Right ventricle myocardium inferior (tissue), 1 donor: ENCODE data around the gene CPLX3. TPM values are rescaled to one million over a fixed set of nuclear protein-coding genes. Genes with fewer than 3 reads are reported as not detected.
"Not testable (repeated sequence)": the region's sequence is repeated elsewhere in the genome, so short reads cannot be mapped to it uniquely, and the experiment has no call there.

Experiments
- ATAC-seq: fragments of 200-7000 bp; cut with Tn5 transposase; one replicate; pipeline ENCODE4 v1.9.1; 2020; ENCODE audit warnings: mild to moderate bottlenecking, moderate library complexity
- DNase-seq: peaks from one replicate; pipeline ENCODE4 v3.0.0; 2021; ENCODE audit errors: missing footprints
- intact Hi-C: fragments of 100-400 bp; cut with DNase I; formaldehyde crosslinking; loops from one replicate; pipeline ENCODE4 v1.11.0; 2022
- long read RNA-seq: library from polyadenylated mRNA; unstranded; transcript quantifications from one replicate; pipeline ENCODE4 v2.0.0, GENCODE V29; 2021
- total RNA-seq: library from RNA; stranded (reverse); fragmentation: NEBNext Ultra II Directional; extraction: Animal tissue kit (Norgen Biotek cat#: 25700); gene quantifications from one replicate; pipeline ENCODE4 v1.2.1, GENCODE V29; 2021
- donor health status: DM: no; HTN: yes; CAD: no; lungs with severe emphysema.

The CPLX3 gene, protein sequence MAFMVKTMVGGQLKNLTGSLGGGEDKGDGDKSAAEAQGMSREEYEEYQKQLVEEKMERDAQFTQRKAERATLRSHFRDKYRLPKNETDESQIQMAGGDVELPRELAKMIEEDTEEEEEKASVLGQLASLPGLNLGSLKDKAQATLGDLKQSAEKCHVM
- total RNA-seq, result 2.8 TPM
- long read RNA-seq, partial matches to known transcripts, result 1 of 1 reads
- long read RNA-seq, other reads (novel, unspliced or antisense), result 0 of 1 reads

DNA sequence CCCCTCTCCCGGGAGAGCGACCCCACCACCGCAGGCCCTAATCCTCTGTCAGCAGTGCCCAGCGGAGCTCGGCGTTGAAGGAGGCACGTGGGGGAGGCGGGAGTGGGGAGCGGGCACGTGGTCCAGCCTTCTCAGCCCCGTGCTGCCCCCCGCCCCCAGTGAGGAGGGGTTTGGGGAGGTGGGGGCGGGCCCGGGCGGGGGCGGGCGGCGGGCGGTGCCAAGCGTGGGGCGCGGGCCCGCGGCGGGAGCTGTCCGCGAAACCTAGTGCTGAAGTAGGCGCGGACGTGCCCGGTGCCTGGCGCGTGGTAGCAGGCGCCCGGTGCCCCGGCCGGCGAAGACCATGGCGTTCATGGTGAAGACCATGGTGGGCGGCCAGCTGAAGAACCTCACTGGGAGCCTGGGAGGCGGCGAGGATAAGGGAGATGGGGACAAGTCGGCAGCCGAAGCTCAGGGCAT, at the start of gene CPLX3:
CPLX3 (plus strand) TSS at position 264 of the 456 bp plus-strand sequence; CDS start at position 341, 77 bp downstream.
- ATAC-seq (peak; percentile 5), DNase-seq (no peak)
- intact Hi-C loops, result no loop called here

DNA sequence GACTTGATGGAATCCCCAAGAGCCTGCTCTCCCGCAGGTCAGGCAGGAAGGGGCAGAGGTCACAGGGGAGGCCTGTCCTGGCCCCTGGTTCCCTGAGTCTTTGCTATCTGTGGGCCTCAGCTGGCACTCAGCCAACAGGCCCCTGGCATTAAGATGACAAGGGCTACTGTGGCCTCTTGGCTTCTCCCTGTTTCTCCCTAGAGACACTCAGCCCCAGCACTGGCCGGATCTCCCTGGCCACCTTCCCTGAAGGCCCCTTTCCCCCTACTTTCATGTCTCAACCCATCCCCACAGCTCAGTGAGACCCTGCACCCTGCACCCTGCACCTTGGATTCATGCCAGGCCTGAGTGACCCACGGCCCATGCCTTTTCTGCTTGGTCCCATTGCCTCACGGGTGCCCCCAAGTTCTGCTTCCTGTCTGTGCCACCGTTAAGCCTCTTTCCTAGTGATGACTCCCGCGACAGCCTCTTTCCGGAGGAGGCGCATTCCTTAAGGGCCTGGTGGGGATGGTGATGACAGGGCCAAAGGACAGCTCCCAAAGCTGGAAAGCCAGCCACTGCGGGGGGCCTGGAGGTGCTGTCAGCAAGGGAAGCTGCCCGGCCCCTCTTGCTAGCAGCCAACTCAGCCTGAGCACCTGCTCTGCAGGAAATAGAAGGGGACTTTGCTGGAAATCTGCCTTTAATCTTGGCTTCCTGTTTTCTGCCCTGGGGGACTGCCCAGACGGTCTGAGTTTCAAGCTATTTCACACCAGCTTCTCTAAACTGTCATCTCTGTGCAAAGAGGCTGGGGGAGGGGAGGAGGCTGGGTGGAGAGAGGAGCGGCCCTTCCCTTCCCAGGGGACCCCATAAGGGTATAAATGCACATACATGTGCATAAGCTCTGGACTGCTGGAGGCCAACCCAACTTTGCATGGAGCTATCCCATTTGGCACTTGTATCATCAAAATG, 49.3 kb upstream of the CPLX3 start:
- peak; percentile 66 for DNase-seq
- intact Hi-C loops, result no loop called here
- no peak for ATAC-seq

DNA sequence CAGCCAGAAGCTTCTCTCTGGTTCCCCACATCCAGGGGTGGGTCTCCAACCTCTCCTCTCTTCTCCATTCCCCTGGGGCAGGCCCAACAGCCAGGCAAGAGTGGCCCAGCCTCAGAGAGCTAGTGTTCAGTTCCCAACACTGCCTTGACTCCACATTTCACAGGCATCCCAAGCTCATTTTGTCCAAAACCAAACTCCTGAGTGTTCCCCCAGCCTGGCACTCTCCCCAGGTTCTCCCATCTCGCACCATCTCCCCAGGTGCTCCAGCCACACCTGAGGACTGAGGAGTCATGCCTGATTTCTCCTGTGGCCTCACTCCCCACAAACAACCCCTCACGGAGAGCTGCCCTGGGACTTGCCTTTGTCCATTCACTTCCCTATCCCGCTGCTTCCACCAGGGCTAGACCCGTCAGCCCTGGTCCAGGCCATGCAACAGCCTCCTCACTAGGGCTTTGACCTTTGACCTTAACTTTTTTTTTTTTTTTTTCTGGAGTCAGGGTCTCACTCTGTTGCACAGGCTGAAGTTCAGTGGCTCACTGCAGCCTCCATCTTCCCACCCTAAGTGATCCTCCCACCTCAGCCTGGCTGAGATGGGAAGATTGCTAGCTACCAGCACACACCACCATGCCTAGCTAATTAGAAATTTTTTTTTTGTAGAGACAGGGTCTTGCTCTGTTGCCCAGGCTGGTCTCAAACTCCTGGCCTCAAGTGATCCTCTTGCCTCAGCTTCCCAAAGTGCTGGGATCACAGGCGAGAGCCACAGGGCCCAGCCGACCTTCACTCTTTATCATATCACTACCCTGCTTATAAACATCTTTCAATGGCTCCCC, 48.4 kb upstream of the CPLX3 start:
- no peak for ATAC-seq
- peak; percentile 72 for DNase-seq
- intact Hi-C loops, result no loop called here

DNA sequence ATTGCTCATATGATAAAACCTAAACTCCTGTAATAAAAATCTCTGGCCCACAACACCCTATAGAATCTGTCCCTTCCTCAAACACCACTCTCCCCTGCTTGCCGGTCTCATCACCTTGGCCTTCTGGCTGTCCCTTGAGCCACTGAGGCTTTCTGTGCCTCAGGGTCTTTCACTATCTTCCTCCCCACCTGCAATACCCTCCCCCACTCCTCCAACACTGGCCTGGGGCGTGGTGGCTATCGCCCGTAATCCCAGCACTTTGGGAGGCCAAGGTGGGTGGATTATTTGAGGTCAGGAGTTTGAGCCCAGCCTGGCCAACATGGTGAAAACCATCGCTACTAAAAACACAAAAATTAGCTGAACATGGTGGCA, 47.8 kb upstream of the CPLX3 start:
- intact Hi-C loops, result no loop called here
- ATAC-seq, result no peak
- DNase-seq, result no peak

DNA sequence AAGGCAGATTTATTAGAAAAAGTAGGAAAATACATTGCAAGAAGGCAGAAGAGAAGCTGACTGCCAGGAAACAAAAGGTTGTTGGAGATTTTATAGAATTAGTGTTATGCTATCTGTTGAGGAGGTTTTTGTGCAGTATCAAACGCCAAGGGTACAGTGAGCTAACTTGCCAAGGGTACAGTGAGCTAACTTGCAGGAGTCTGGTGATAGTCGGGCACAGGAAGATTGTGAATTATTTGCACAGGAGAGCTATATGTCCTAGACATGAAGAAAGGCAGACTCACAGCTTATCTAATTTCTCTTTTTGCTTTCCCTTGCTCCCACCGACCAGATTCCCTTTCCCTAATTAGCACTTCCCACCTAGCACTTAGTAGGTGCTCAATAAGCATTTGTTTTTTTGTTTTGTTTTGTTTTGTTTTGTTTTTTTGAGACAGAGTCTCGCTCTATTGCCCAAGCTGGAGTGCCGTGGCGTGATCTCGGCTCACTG, 47.2 kb upstream of the CPLX3 start:
- intact Hi-C loops, result no loop called here
- DNase-seq (no peak), ATAC-seq (no peak)

DNA sequence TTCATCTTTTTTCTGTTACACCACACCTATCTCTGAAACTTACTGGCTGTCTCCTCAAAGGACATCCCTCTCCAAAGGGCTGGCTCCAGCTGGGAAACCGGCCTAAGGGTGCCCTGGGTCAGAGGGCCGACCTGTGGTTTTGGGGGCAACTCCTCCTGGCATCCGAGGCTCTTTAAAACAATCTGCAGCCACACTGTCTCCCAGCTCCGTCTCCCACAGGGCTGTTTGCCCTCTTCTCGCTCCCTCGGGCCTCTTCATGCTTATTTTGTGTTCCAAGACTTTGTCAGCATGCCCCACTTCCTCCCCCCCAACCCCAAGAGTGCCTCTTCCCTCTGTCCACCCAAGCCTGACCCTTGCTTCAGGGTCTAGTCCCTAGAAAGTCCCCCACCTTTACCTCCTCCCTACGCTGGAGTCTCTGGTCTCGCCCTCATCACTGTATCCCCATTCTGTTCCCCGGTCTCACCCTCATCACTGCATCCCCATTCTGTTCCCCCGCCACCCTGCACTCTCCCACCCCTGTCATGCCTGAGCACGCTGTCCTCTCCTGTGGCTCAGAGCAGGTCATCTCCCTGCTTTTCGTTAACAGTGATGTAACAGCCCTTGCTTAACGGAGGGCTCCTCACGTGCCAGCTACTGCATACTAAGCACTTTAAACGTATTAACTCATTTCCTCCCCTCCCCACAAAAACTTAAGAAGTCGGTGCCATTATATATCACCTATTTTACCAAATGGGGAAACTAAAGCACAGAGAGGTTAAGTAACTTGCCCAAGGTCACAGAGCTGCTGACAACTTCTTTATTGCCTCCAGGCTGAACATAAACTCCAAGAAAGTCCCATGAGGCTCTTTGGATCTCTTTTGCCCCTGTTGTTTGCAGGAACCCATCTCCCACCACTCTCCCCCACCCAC, 45.6 kb upstream of the CPLX3 start:
- intact Hi-C loops, result loop anchor here (5.0 kb wide), 1 partner anchor 52 kb away; no protein-coding TSS in a partner anchor
- ATAC-seq, result no peak
- no peak for DNase-seq

DNA sequence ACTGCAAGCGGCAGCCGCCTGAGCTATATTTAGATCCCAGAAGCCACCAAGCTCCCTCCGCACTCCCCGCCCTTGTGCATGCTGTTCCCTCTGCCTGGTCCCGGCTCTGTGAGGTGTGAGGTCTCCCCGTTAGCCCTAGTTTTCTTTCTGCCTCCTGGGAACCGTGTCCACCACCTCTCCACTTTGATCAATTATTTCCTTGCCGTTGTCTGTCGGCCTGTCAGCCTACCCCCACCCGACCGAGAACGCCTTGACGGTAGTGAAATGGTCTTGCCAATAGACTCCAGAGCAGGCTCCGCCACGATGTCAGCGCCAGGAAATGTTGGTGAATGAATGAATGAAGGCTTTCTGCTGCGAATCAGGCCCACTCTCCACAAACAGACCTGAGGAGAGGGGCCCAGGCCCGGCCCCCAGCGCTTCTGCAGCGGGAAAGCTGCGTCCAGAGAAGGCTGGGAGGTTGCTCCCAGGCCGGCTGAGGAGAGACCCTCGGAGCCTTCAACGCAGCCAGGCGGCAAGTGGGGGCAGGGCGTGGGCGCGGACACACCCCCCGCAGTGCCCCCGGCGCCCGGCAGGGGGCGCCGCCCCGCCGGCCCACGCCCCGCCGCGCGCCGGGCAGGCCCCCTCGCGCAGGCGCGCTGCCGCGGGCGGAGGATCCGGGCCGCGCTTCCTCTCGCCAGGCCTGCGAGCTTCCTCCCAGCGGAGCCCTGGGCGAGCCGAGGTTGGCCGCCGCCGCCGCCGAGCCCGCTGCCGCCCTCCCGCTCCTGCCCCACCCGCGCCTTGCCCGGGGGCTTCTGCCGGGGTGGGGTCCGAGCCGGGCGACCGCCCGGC, 44.8 kb upstream of the CPLX3 start, which contains the start of gene CSK:
CSK (plus strand) TSS at position 650 of the 828 bp plus-strand sequence. CDS start 16,218 bp downstream, outside the sequence.
- intact Hi-C loops, result loop anchor here (1.0 to 5.0 kb wide), 2 partner anchors 19 to 51 kb away; no protein-coding TSS in a partner anchor
- DNase-seq (peak; percentile 88), ATAC-seq (peak; percentile 64)

DNA sequence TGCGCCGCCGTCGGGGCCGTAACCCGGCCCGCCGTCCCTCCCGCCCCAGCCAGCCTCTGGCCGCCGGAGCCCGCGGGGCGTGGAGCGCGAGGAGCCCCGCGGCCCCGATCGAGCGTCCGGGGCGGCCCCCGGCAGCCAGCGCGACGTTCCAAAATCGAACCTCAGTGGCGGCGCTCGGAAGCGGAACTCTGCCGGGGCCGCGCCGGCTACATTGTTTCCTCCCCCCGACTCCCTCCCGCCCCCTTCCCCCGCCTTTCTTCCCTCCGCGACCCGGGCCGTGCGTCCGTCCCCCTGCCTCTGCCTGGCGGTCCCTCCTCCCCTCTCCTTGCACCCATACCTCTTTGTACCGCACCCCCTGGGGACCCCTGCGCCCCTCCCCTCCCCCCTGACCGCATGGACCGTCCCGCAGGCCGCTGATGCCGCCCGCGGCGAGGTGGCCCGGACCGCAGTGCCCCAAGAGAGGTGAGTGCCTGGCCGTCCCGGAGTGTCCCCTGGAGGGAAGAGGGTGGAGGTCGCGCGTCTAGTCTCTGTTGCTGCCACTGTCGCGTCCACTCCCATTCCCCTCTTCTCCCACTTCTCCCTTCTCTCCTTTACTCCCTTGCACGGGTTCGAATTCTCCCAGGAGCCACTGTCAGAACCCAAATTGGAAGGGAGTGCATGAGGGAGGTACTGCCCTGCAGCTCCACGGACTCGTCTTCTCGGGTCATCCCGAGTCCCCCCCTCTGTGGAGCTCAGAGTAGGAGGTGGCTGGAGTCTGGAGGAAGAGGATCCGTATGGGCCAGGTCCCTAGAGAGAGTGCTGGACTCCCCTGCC, 44.0 kb upstream of the CPLX3 start:
- ATAC-seq (peak; percentile 5), DNase-seq (peak; percentile 87)
- intact Hi-C loops, result loop anchor here (1.0 to 5.0 kb wide), 2 partner anchors 18 to 50 kb away; no protein-coding TSS in a partner anchor

DNA sequence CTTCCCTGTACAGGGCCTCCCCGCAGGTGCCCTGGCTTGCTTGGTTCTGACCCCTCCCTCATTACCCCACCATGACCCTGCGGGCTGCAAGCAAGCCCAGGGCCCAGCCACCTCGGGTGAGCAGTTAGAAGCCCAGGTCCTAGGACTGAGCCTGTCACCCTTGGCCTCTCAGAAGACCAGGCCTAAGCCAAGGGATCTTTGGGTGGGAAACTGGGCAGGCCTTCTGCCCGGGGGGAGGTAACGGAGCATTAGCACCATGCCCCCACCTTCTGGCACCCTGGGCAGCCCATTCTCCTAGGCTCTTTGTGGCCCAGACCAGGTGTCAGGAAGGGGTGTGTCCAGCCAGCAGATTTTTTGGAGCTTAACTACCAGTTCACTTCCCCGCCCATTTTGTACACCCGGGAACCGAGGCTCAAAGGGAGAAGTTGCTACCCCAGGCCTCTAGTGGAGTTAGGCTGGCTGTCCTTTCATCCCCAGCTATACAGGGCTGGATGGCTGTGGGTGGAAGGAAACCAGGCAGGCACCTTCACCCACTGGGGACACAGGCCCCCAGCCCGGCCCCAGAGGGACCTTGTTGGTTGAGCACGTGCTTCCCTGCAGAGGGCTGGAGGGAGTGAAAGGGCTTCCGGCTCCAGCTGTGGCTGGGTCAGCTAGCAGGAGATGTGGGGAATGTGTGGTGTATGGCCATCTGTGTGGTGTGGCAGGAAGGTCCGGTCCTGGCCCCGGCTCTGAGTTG, 43.2 kb upstream of the CPLX3 start:
- DNase-seq, result no peak
- no peak for ATAC-seq
- intact Hi-C loops, result loop anchor here (5.0 kb wide), 1 partner anchor 49 kb away; no protein-coding TSS in a partner anchor

DNA sequence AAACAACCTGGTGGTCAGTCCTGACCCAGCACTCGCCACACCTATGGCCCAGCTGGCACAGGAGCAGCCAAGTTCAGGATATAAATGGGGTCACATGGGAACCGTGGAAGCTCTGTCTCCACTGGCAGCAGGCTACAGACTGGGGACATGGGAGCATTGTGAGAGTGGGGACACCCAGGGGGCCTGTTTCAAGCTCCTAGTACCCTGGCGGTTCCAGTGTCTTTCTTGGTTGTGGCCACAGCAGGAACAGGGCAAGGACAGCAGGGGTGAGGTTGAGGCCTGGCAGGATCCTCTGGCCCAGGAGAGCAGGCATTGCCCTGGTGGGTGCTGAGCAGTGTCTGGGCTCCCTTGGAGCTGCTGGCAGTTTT, 42.6 kb upstream of the CPLX3 start:
- intact Hi-C loops, result loop anchor here (5.0 kb wide), 1 partner anchor 49 kb away; no protein-coding TSS in a partner anchor
- no peak for DNase-seq
- no peak for ATAC-seq

DNA sequence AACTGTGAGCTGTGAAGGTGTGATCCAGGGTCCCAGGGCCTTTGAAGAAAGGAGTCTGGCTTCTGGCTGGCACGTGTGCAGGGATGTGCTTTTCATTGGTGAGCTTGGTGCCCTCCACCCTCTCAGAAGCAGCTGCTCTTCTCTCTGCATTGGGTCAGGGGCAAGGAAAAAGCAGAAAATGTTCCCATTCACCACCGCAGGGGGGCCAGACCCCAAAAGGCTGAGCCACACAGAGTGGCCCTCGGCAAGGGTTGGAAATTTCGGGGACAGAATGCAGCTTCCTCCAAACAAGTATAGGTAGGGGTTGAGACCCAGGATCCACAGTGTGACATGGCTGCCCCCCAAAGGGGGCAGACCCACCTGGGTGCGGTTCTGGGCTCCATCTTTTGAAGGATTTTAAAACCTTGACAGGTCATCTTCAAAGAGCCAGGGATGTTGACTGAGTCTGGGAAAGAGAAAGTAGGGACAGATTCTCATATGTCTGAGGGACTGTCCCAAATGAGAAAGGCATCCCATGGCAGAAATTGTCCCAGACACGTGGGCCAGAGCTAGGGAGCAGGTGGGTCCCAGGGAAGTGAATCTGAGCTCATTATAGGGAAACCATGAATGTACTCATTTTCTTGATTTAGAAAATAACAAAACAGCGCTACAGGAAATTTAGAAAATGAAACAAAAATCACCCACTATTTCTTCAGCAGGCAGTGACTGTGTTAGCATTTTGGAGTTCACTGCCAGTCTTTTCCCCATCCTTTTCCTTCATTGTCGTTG, 41.8 kb upstream of the CPLX3 start:
- intact Hi-C loops, result loop anchor here (5.0 kb wide), 2 partner anchors 48 to 108 kb away; partner anchors contain the start of gene MPI
- no peak for ATAC-seq
- DNase-seq, result no peak

DNA sequence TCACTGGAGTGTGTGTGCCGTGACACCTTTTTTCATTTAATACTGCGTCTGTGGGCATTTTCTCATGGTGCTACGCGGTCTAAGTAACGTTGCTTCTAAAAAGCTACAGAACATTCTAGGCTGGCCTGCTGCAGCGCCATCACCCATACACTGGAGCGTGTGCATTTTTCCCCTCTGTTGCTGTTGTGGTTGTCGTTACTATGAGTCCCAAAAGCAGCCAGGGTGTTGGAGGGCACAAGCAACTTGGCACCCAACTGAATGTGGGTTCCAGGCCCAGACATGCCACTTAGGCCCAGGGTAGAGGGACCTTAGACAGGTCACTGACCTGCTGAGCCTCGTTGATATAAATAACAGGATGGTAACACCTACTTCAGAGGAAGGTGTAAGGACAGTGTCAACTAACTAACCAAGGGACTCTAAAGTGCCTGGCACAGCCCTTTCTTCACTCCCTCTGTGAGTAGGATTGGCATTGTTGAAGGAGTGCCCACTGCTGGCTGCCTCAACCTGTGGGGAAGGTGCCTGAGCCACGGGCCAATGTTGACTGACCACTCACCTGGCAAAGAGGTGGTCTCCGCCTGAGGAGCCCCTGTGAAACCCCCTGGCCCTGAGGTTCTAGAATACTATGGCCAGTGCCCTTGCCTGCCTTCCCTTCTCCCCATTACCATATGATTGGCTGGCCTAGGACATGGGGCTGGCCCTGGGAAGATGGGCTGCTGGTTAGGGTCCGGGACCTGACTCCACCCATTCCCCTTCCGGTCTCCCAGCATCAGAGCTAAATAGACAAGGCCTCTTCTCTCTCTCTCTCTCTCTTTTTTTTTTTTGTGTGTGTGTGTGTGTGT, 41.0 kb upstream of the CPLX3 start:
- peak; percentile 44 for ATAC-seq
- DNase-seq, result no peak
- intact Hi-C loops, result loop anchor here (5.0 kb wide), 1 partner anchor 107 kb away; the partner anchor contains the start of gene MPI

DNA sequence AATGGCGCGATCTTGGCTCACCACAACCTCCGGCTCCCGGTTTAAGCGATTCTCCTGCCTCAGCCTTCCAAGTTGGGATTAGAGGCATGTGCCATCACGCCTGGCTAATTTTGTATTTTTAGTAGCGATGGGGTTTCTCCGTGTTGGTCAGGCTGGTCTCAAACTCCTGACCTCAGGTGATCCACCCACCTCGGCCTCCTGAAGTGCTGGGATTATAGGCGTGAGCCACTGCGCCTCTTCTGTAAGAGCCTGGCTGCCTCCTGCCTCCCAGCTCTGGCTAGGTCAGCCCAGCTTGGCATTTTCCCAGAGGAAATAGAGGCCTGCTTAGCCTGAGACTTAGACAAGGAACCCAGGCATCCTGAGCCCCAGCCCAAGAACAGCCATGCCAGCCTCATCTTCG, 40.3 kb upstream of the CPLX3 start:
- ATAC-seq, DNase-seq: not testable (repeated sequence)
- intact Hi-C loops, result loop anchor here (5.0 kb wide), 1 partner anchor 106 kb away; the partner anchor contains the start of gene MPI
